Loucy (cell line): ENCODE results near the gene HPS1.

Experiments
- H2AFZ ChIP-seq: fragments of 200-600 bp; sonication (generic); 2 replicates; pipeline ENCODE4 v1.6.0; 2016; ENCODE audit warnings: antibody characterized with exemption, mild to moderate bottlenecking, low read length, moderate library complexity
- H3F3A ChIP-seq: fragments of 200-600 bp; 2 replicates; pipeline ENCODE4 v1.6.0; 2016; ENCODE audit warnings: antibody characterized with exemption, low read depth, mild to moderate bottlenecking
- H3K27me3 ChIP-seq: fragments of 200-600 bp; sonication (generic); 2 replicates; pipeline ENCODE4 v1.6.1; 2014; ENCODE audit warnings: low read length, mild to moderate bottlenecking; ENCODE audit not compliant: insufficient read depth, poor library complexity, severe bottlenecking
- H3K36me3 ChIP-seq: fragments of 200-600 bp; sonication (generic); 2 replicates; pipeline ENCODE4 v1.6.1; 2016; ENCODE audit warnings: low read length; ENCODE audit not compliant: insufficient read depth
- H3K4me1 ChIP-seq: fragments of 200-600 bp; sonication (generic); 2 replicates; pipeline ENCODE4 v1.5.1; 2014; ENCODE audit warnings: low read length, mild to moderate bottlenecking; ENCODE audit not compliant: insufficient read depth, poor library complexity, severe bottlenecking
- H3K4me2 ChIP-seq: fragments of 200-600 bp; sonication (generic); 2 replicates; pipeline ENCODE4 v1.6.0; 2014; ENCODE audit warnings: antibody characterized with exemption, low read length, low read depth, mild to moderate bottlenecking; ENCODE audit not compliant: poor library complexity, severe bottlenecking
- H3K4me3 ChIP-seq: fragments of 200-600 bp; sonication (generic); 2 replicates; pipeline ENCODE4 v1.5.1; 2014; ENCODE audit warnings: low read length, mild to moderate bottlenecking, mixed read lengths; ENCODE audit not compliant: poor library complexity, severe bottlenecking
- H3K79me2 ChIP-seq: fragments of 200-600 bp; sonication (generic); 2 replicates; pipeline ENCODE4 v1.6.1; 2014; ENCODE audit warnings: low read length; ENCODE audit not compliant: insufficient read depth
- H3K9ac ChIP-seq: fragments of 200-600 bp; sonication (generic); 2 replicates; pipeline ENCODE4 v1.6.0; 2014; ENCODE audit warnings: mild to moderate bottlenecking, low read depth, low read length, moderate library complexity; ENCODE audit not compliant: poor library complexity, severe bottlenecking
- H3K9me2 ChIP-seq: fragments of 200-600 bp; sonication (generic); replicated peaks from 2 replicates; pipeline ENCODE4 v1.6.1; 2016; ENCODE audit warnings: low read depth, low read length, mixed read lengths
- H3K9me3 ChIP-seq: fragments of 200-600 bp; sonication (generic); 2 replicates; pipeline ENCODE4 v1.6.1; 2014; ENCODE audit warnings: mild to moderate bottlenecking, antibody characterized with exemption, low read length, low read depth; ENCODE audit not compliant: insufficient read depth
- H4K20me1 ChIP-seq: fragments of 200-600 bp; sonication (generic); 2 replicates; pipeline ENCODE4 v1.6.0; 2014; ENCODE audit warnings: antibody characterized with exemption, low read length, mild to moderate bottlenecking; ENCODE audit not compliant: insufficient read depth, poor library complexity, severe bottlenecking
- CTCF ChIP-seq: fragments of 200-600 bp; sonication (generic); conservative IDR thresholded peaks from 2 replicates; pipeline ENCODE4 v1.5.1; 2014; ENCODE audit warnings: mild to moderate bottlenecking, antibody characterized with exemption, low read length
- EZH2phosphoT487 ChIP-seq: fragments of 200-600 bp; IDR thresholded peaks from 2 replicates; pipeline ENCODE4 v1.6.1; 2018; ENCODE audit warnings: antibody characterized with exemption, mild to moderate bottlenecking, moderate library complexity, borderline replicate concordance

Gene HPS1

GRCh38 chr10:98460837-98461499 is 14.2 kb upstream of the HPS1 start:
- Histone ChIP-seq H3K36me3 (no peaks in the 10 kb centered on the region), H3K79me2 (no peaks in the 10 kb centered on the region), H3F3A (no peaks in the 10 kb centered on the region), H3K4me3 (no peak overlapping the region), H2AFZ (no peak overlapping the region), H3K4me1 (no peaks in the 10 kb centered on the region), H4K20me1 (no peaks in the 10 kb centered on the region), H3K9ac (no peak overlapping the region), H3K4me2 (no peak overlapping the region), H3K9me2 (no peaks in the 10 kb centered on the region), H3K27me3 (no peaks in the 10 kb centered on the region), H3K9me3 (no peaks in the 10 kb centered on the region)
- TF ChIP-seq EZH2phosphoT487: no peak
- no peak for TF ChIP-seq CTCF

GRCh38 chr10:98458809-98459784 is 12.4 kb upstream of the HPS1 start:
- Histone ChIP-seq H2AFZ (no peak overlapping the region), H3K27me3 (no peaks in the 10 kb centered on the region), H3K4me3 (no peak overlapping the region), H3K36me3 (no peaks in the 10 kb centered on the region), H3K9me3 (no peaks in the 10 kb centered on the region), H4K20me1 (no peaks in the 10 kb centered on the region), H3K9ac (no peak overlapping the region), H3K4me1 (no peaks in the 10 kb centered on the region), H3F3A (no peaks in the 10 kb centered on the region), H3K79me2 (no peaks in the 10 kb centered on the region), H3K9me2 (no peaks in the 10 kb centered on the region), H3K4me2 (no peak overlapping the region)
- no peak for TF ChIP-seq EZH2phosphoT487
- no peak for TF ChIP-seq CTCF

GRCh38 chr10:98457721-98458120 is 11.0 kb upstream of the HPS1 start:
- H3K4me1 ChIP-seq: no peaks in the 10 kb centered on the region
- TF ChIP-seq EZH2phosphoT487 (no peak), CTCF (no peak)
- H3K27me3 ChIP-seq: no peaks in the 10 kb centered on the region
- no peaks in the 10 kb centered on the region for H3K9me3 ChIP-seq
- no peak overlapping the region for H3K9ac ChIP-seq
- no peak overlapping the region for H3K4me3 ChIP-seq
- no peaks in the 10 kb centered on the region for H4K20me1 ChIP-seq
- H3F3A ChIP-seq: no peaks in the 10 kb centered on the region
- no peaks in the 10 kb centered on the region for H3K9me2 ChIP-seq
- H3K4me2 ChIP-seq: no peak overlapping the region
- no peaks in the 10 kb centered on the region for H3K79me2 ChIP-seq
- H2AFZ ChIP-seq: no peak overlapping the region
- no peaks in the 10 kb centered on the region for H3K36me3 ChIP-seq
